SU-DHL-6 (cell line): ENCODE data around the gene DLGAP3.
"Not testable (repeated sequence)": the region's sequence is repeated elsewhere in the genome, so short reads cannot be mapped to it uniquely, and the experiment has no call there.

Experiments
- H2AFZ ChIP-seq: fragments of 200-600 bp; sonication (generic); 2 replicates; pipeline ENCODE4 v1.6.1; 2014; ENCODE audit warnings: low read depth, mild to moderate bottlenecking, moderate library complexity, mixed read lengths, antibody characterized with exemption, low read length; ENCODE audit not compliant: severe bottlenecking
- H3F3A ChIP-seq: fragments of 200-600 bp; shearing (Covaris generic); 2 replicates; pipeline ENCODE4 v1.6.0; 2016; ENCODE audit warnings: antibody characterized with exemption, mild to moderate bottlenecking; ENCODE audit not compliant: insufficient read depth
- H3K27ac ChIP-seq: fragments of 200-600 bp; sonication (generic); 2 replicates; pipeline ENCODE4 v1.5.1; 2016; ENCODE audit warnings: low read depth, mild to moderate bottlenecking, low read length, moderate library complexity, mixed read lengths
- H3K27me3 ChIP-seq: fragments of 200-600 bp; sonication (generic), shearing (Covaris generic); 2 replicates; pipeline ENCODE4 v1.6.0; 2014; ENCODE audit warnings: mild to moderate bottlenecking, low read length
- H3K36me3 ChIP-seq: fragments of 200-600 bp; sonication (generic); 2 replicates; pipeline ENCODE4 v1.6.1; 2014; ENCODE audit warnings: mild to moderate bottlenecking, low read length, mixed read lengths
- H3K4me2 ChIP-seq: fragments of 300-600, 200-600 bp; shearing (Covaris generic), sonication (generic); 2 replicates; pipeline ENCODE4 v1.6.0; 2014; ENCODE audit warnings: low read length, low read depth, mild to moderate bottlenecking; ENCODE audit not compliant: poor library complexity, severe bottlenecking
- H3K4me3 ChIP-seq: fragments of 200-600 bp; sonication (generic); 2 replicates; pipeline ENCODE4 v1.5.1; 2014; ENCODE audit warnings: antibody characterized with exemption, low read length, mild to moderate bottlenecking, mixed read lengths; ENCODE audit not compliant: insufficient read depth, poor library complexity, severe bottlenecking
- H3K79me2 ChIP-seq: fragments of 200-600 bp; sonication (generic); 2 replicates; pipeline ENCODE4 v1.6.1; 2014; ENCODE audit warnings: mild to moderate bottlenecking, low read length, moderate library complexity; ENCODE audit not compliant: insufficient read depth
- H3K9ac ChIP-seq: fragments of 200-600 bp; sonication (generic); 2 replicates; pipeline ENCODE4 v1.7.0; 2014; ENCODE audit warnings: mild to moderate bottlenecking, low read length
- H3K9me2 ChIP-seq: fragments of 200-600 bp; sonication (generic); replicated peaks from 2 replicates; pipeline ENCODE4 v1.6.1; 2014; ENCODE audit warnings: low read length; ENCODE audit not compliant: insufficient read depth
- H3K9me3 ChIP-seq: fragments of 200-600 bp; sonication (generic); 2 replicates; pipeline ENCODE4 v1.6.1; 2014; ENCODE audit warnings: low read length, mixed read lengths; ENCODE audit not compliant: insufficient read depth
- H4K20me1 ChIP-seq: fragments of 200-600 bp; sonication (generic); 2 replicates; pipeline ENCODE4 v1.6.1; 2014; ENCODE audit warnings: low read depth, mild to moderate bottlenecking, antibody characterized with exemption, low read length, moderate library complexity, mixed read lengths
- EZH2phosphoT487 ChIP-seq: fragments of 200-600 bp; sonication (generic), shearing (Covaris generic); conservative IDR thresholded peaks from 2 replicates; pipeline ENCODE4 v1.6.1; 2018; ENCODE audit warnings: mild to moderate bottlenecking, antibody characterized with exemption, low read length, moderate library complexity, mixed read lengths
- TF ChIP-seq, protein P1 (sequence below): fragments of 200-600 bp; sonication (generic); IDR thresholded peaks from one replicate; pipeline ENCODE4 v1.5.1; 2017; ENCODE audit warnings: antibody characterized with exemption, mild to moderate bottlenecking, low read length, moderate library complexity; ENCODE audit not compliant: insufficient read depth, poor library complexity, severe bottlenecking

Gene DLGAP3

DNA sequence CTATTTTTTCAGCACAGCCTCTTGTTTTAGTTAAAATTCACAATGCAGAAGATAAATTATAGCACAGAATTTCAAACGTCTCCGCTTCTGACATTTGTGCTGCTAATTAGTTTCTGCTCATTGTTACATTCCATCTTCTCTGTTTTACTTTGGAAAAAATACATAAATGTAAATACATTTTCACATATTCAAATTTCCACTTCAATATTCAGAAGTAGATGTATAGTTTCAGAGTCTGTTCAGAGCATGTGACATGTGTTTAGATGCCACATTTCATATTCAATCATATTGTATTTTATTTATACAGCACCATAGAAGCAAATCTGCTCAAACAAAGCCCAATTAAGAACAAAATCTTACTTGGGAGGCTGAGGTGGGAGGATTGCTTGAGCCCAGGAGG lies 36.1 kb upstream of the DLGAP3 start:
- H4K20me1 ChIP-seq, result no peaks in the 10 kb centered on the region
- H2AFZ ChIP-seq, result no peak overlapping the region
- H3K4me3 ChIP-seq, result no peak overlapping the region
- no peaks in the 10 kb centered on the region for H3K27me3 ChIP-seq
- no peaks in the 10 kb centered on the region for H3K9me3 ChIP-seq
- no peaks in the 10 kb centered on the region for H3K79me2 ChIP-seq
- no peaks in the 10 kb centered on the region for H3K36me3 ChIP-seq
- H3K9me2 ChIP-seq, result no peaks in the 10 kb centered on the region
- H3F3A ChIP-seq, result no peaks in the 10 kb centered on the region
- no peak overlapping the region for H3K4me2 ChIP-seq
- H3K9ac ChIP-seq, result no peak overlapping the region
- H3K27ac ChIP-seq, result no peak overlapping the region
- TF ChIP-seq, protein P1, sequence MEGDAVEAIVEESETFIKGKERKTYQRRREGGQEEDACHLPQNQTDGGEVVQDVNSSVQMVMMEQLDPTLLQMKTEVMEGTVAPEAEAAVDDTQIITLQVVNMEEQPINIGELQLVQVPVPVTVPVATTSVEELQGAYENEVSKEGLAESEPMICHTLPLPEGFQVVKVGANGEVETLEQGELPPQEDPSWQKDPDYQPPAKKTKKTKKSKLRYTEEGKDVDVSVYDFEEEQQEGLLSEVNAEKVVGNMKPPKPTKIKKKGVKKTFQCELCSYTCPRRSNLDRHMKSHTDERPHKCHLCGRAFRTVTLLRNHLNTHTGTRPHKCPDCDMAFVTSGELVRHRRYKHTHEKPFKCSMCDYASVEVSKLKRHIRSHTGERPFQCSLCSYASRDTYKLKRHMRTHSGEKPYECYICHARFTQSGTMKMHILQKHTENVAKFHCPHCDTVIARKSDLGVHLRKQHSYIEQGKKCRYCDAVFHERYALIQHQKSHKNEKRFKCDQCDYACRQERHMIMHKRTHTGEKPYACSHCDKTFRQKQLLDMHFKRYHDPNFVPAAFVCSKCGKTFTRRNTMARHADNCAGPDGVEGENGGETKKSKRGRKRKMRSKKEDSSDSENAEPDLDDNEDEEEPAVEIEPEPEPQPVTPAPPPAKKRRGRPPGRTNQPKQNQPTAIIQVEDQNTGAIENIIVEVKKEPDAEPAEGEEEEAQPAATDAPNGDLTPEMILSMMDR, result no peak
- no peak for TF ChIP-seq EZH2phosphoT487

DNA sequence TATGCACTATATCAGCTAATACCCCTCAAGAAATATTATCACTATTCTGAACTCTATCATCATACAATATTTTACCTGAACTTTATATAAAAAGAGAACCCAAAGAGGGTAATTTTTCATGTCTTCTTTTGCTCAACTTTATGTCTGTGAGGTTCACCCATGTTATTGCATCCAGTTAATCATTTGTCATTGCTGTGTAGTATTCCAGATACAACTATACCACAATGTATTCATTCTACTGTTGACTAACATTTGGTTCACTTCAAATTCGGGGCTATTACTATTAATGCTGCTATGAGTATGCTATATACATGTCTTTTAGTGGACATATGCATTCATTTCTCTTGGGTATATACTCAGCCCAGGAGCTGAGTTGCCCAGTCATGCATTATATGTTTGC lies 21.0 kb upstream of the DLGAP3 start:
- Histone ChIP-seq H3K79me2 (no peaks in the 10 kb centered on the region), H2AFZ (no peak overlapping the region), H3K9me2 (no peaks in the 10 kb centered on the region), H3K9me3 (peaks cover 2% of the 10 kb centered on the region; the same call in 1 of the 2 replicates), H3F3A (no peaks in the 10 kb centered on the region), H3K4me3 (no peak overlapping the region), H3K27me3 (no peaks in the 10 kb centered on the region), H3K36me3 (no peaks in the 10 kb centered on the region), H4K20me1 (no peaks in the 10 kb centered on the region), H3K27ac (no peak overlapping the region), H3K4me2 (no peak overlapping the region), H3K9ac (no peak overlapping the region)
- TF ChIP-seq EZH2phosphoT487, result no peak
- TF ChIP-seq, protein P1, result no peak

DNA sequence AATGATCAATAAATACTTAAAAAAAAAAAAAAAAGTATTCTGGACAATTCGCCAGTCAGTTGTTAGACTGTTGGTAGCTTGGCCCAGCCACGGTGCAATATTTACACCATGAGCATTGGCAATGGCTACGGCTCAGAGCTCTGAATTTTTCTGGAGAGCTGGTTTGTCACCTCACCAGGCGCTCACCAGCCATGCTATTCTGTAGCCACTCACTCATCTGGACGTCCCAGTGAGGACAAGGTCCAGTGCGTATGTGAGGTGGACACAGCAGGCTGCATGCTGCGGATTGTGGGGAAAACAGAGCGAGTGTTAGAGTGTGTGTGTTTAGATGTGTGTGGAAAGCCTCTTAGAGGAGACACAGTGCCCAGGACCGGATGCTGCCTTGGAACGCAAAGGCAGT lies 19.3 kb upstream of the DLGAP3 start:
- not testable (repeated sequence) for H3K4me2 ChIP-seq, H3K9me2 ChIP-seq

DNA sequence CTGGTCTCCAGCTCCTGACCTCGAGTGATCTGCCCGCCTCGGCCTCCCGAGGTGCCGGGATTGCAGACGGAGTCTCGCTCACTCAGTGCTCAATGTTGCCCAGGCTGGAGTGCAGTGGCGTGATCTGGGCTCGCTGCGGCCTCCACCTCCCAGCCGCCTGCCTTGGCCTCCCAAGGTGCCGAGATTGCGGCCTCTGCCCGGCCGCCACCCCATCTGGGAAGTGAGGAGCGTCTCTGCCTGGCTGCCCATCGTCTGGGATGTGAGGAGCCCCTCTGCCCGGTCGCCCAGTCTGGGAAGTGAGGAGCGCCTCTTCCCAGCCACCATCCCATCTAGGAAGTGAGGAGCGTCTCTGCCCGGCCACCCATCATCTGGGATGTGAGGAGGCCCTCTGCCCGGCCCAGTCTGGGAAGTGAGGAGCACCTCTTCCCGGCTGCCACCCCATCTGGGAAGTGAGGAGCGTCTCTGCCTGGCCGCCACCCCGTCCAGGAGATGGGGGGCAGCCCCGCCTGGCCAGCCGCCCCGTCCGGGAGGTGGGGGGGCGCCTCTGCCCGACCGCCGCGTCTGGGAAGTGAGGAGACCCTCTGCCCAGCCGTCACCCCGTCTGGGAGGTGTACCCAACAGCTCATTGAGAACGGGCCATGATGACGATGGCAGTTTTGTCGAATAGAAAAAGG lies 18.3 kb upstream of the DLGAP3 start:
- not testable (repeated sequence) for H3K4me3 ChIP-seq, H3K79me2 ChIP-seq, H3K4me2 ChIP-seq, H3K27me3 ChIP-seq, H2AFZ ChIP-seq, H3F3A ChIP-seq, H3K9ac ChIP-seq, H4K20me1 ChIP-seq, H3K9me2 ChIP-seq, H3K36me3 ChIP-seq, H3K27ac ChIP-seq, H3K9me3 ChIP-seq

More for the DNA sequence above, 19.3 kb upstream of the DLGAP3 start:
- H3K36me3 ChIP-seq, H3F3A ChIP-seq, H3K9ac ChIP-seq, H3K27me3 ChIP-seq, H4K20me1 ChIP-seq, H3K79me2 ChIP-seq, H3K9me3 ChIP-seq, H3K4me3 ChIP-seq, H2AFZ ChIP-seq, H3K27ac ChIP-seq: not testable (repeated sequence)
